AML-193 (cell line): ENCODE results near the gene EDARADD.

Source experiments
- DNase-seq, 2 experiments: peaks; one replicate each; lab custom pipeline; 2025; lab: John Stamatoyannopoulos, UW

EDARADD gene

GRCh38 chr1:236516929-236517704 is 123.0 kb downstream of the EDARADD start:
- DNase-seq = no peak

GRCh38 chr1:236518322-236518721 is 124.2 kb downstream of the EDARADD start:
- DNase-seq = peak; percentile 50 to 51

GRCh38 chr1:236520445-236521005 is 126.4 kb downstream of the EDARADD start:
- DNase-seq = no peak

- DNase-seq = no peak
Measured at GRCh38 chr1:236522937-236523703, 129.0 kb downstream of the EDARADD start.

- peak; percentile 65 to 76 for DNase-seq
Measured at GRCh38 chr1:236523704-236524141, 129.6 kb downstream of the EDARADD start, which contains the start of gene LGALS8. TSS of gene LGALS8 (plus strand) at chr1:236523982. CDS start at chr1:236526071, 2,089 bp downstream.

GRCh38 chr1:236524142-236524894 is 130.2 kb downstream of the EDARADD start:
- peak; percentile 68 to 70 for DNase-seq

GRCh38 chr1:236524895-236525184 is 130.8 kb downstream of the EDARADD start:
- DNase-seq = peak; percentile 50 to 54

- DNase-seq = no peak
Measured at GRCh38 chr1:236526079-236526478, 132.0 kb downstream of the EDARADD start.

- no peak for DNase-seq
Measured at GRCh38 chr1:236530286-236530685, 136.2 kb downstream of the EDARADD start.

- peak; percentile 5 for DNase-seq
Measured at GRCh38 chr1:236530959-236531358, 136.9 kb downstream of the EDARADD start.

- DNase-seq = no peak
Measured at GRCh38 chr1:236532850-236533249, 138.8 kb downstream of the EDARADD start.

- no peak for DNase-seq
Measured at GRCh38 chr1:236534151-236534651, 140.1 kb downstream of the EDARADD start.
